ENCODE results near the gene SULF2.

- TF ChIP-seq GATA2 (IDR thresholded peaks at IDR 0.05; ENCODE audit: low read depth, low read length) (no peak), GATA3 (IDR thresholded peaks at IDR 0.05; ENCODE audit: low read depth, low read length) (no peak)
Measured at GRCh38 chr20:47669927-47670890, 115.1 kb downstream of the SULF2 start.

Data from SH-SY5Y (cell line).